ENCODE results near the gene PTX4.
"Not testable (repeated sequence)": the region's sequence is repeated elsewhere in the genome, so short reads cannot be mapped to it uniquely, and the experiment has no call there.

Gene PTX4

GRCh38 chr16:1478937-1479336 lies 9.8 kb downstream of the PTX4 start:
- DNase-seq = not testable (repeated sequence)

- DNase-seq = no peak
These were observed 11.7 kb downstream of the PTX4 start for GRCh38 chr16:1477033-1477432.

- no peak for DNase-seq
These were observed 13.1 kb downstream of the PTX4 start for GRCh38 chr16:1475552-1476114.

- peak; percentile 93 for DNase-seq
These were observed 13.8 kb downstream of the PTX4 start, which contains the start of gene CLCN7 for GRCh38 chr16:1474796-1475551. TSS of gene CLCN7 (minus strand) at chr16:1475028. CDS start at chr16:1474974, 54 bp downstream.

- no peak for DNase-seq
These were observed 14.5 kb downstream of the PTX4 start for GRCh38 chr16:1474082-1474795.

- DNase-seq = no peak
These were observed 15.8 kb downstream of the PTX4 start for GRCh38 chr16:1472974-1473373.

- DNase-seq = no peak
These were observed 17.1 kb downstream of the PTX4 start for GRCh38 chr16:1471569-1472194.

- no peak for DNase-seq
These were observed 18.1 kb downstream of the PTX4 start for GRCh38 chr16:1470481-1471251.

GRCh38 chr16:1469693-1470201 lies 19.0 kb downstream of the PTX4 start:
- no peak for DNase-seq

- not testable (repeated sequence) for DNase-seq
These were observed 19.6 kb downstream of the PTX4 start for GRCh38 chr16:1469141-1469540.

GRCh38 chr16:1468426-1468810 lies 20.3 kb downstream of the PTX4 start:
- DNase-seq = no peak

GRCh38 chr16:1466968-1467521 lies 21.7 kb downstream of the PTX4 start:
- DNase-seq = no peak

GRCh38 chr16:1466054-1466453 lies 22.7 kb downstream of the PTX4 start:
- no peak for DNase-seq

- no peak for DNase-seq
These were observed 23.2 kb downstream of the PTX4 start for GRCh38 chr16:1465567-1465915.

- DNase-seq = no peak
These were observed 23.7 kb downstream of the PTX4 start for GRCh38 chr16:1464894-1465566.

- DNase-seq = no peak
These were observed 24.4 kb downstream of the PTX4 start for GRCh38 chr16:1464196-1464893.

GRCh38 chr16:1461146-1461545 lies 27.6 kb downstream of the PTX4 start:
- no peak for DNase-seq

- DNase-seq = no peak
These were observed 28.1 kb downstream of the PTX4 start for GRCh38 chr16:1460602-1461138.

- DNase-seq = no peak
These were observed 28.8 kb downstream of the PTX4 start for GRCh38 chr16:1459967-1460366.

- DNase-seq = no peak
These were observed 29.8 kb downstream of the PTX4 start for GRCh38 chr16:1458977-1459341.

Measured in activated CD4-positive, alpha-beta T cell treated with anti-CD3 and anti-CD28 coated beads, Interleukin-2, Interleukin-6, amounts not matched to agents 100 ng/mL and 50 ng/mL, durations not matched to agents 16 hours and 8 hours (primary cell).